Body of pancreas (tissue), 4 donors: Measurements from ENCODE around the gene PRR20G.

ENCODE experiments used
- CTCF ChIP-seq, 7 experiments: fragments of 450-650 bp in 4 of 7; fragments of 200-600 bp in 3 of 7; sonication (generic) in 3 of 7; IDR thresholded peaks; one replicate each; pipeline ENCODE4 v1.5.1; 2016 to 2019; ENCODE audit warnings: antibody characterized with exemption in 7 of 7
- POLR2A ChIP-seq, 3 donors: fragments of 450-650 bp; IDR thresholded peaks; one replicate each; pipeline ENCODE4 v1.6.1; 2016; ENCODE audit warnings: antibody characterized with exemption in 3 of 3, mild to moderate bottlenecking in 2 of 3

- TF ChIP-seq CTCF (IDR thresholded peaks at IDR 0.05), result no peak
- TF ChIP-seq POLR2A (IDR thresholded peaks at IDR 0.05), result no peak
Observed at GRCh38 chr3:127277561-127277960, 10.3 kb downstream of the PRR20G start.
